ENCODE results near the gene C1orf50.

C1orf50 gene

GRCh38 chr1:42740851-42741580 lies 26.0 kb upstream of the C1orf50 start:
- Histone ChIP-seq H3K4me1 (ENCODE audit: low read length) (peaks cover 7% of the 10 kb centered on the region), H3K4me3 (ENCODE audit: low read length) (no peak overlapping the region), H3K36me3 (replicated peaks; ENCODE audit: low read depth, low read length) (peaks cover under 1% of the 10 kb centered on the region), H3K4me2 (ENCODE audit: low read length) (no peak overlapping the region), H3K27me3 (ENCODE audit: low read depth, low read length) (no peaks in the 10 kb centered on the region), H3K79me2 (ENCODE audit: low read length) (no peaks in the 10 kb centered on the region), H3K27ac (ENCODE audit: low read length) (no peak overlapping the region), H3K9me3 (ENCODE audit: insufficient read depth, low read length) (no peaks in the 10 kb centered on the region), H4K20me1 (ENCODE audit: insufficient read depth, low read length) (no peaks in the 10 kb centered on the region), H2AFZ (ENCODE audit: low read depth, low read length) (no peak overlapping the region), H3K9ac (ENCODE audit: low read length) (no peak overlapping the region)
- no peak for TF ChIP-seq CTCF (IDR thresholded peaks at IDR 0.05; ENCODE audit: low read depth, low read length)
- no peak for TF ChIP-seq EZH2phosphoT487 (IDR thresholded peaks at IDR 0.05; ENCODE audit: low read depth)

GRCh38 chr1:42741706-42742105 lies 25.3 kb upstream of the C1orf50 start:
- no peaks in the 10 kb centered on the region for H3K27me3 ChIP-seq (ENCODE audit: low read depth, low read length)
- peaks cover 7% of the 10 kb centered on the region for H3K4me1 ChIP-seq (ENCODE audit: low read length)
- H3K4me2 ChIP-seq (ENCODE audit: low read length): no peak overlapping the region
- H3K79me2 ChIP-seq (ENCODE audit: low read length): no peaks in the 10 kb centered on the region
- no peaks in the 10 kb centered on the region for H4K20me1 ChIP-seq (ENCODE audit: insufficient read depth, low read length)
- H3K36me3 ChIP-seq (replicated peaks; ENCODE audit: low read depth, low read length): peaks cover 3% of the 10 kb centered on the region
- no peak overlapping the region for H2AFZ ChIP-seq (ENCODE audit: low read depth, low read length)
- no peak for TF ChIP-seq CTCF (IDR thresholded peaks at IDR 0.05; ENCODE audit: low read depth, low read length)
- no peak for TF ChIP-seq EZH2phosphoT487 (IDR thresholded peaks at IDR 0.05; ENCODE audit: low read depth)
- H3K4me3 ChIP-seq (ENCODE audit: low read length): no peak overlapping the region
- no peaks in the 10 kb centered on the region for H3K9me3 ChIP-seq (ENCODE audit: insufficient read depth, low read length)
- no peak overlapping the region for H3K27ac ChIP-seq (ENCODE audit: low read length)
- no peak overlapping the region for H3K9ac ChIP-seq (ENCODE audit: low read length)

- Histone ChIP-seq H3K4me1 (ENCODE audit: low read length) (peaks cover 4% of the 10 kb centered on the region), H3K9ac (ENCODE audit: low read length) (no peak overlapping the region), H3K79me2 (ENCODE audit: low read length) (no peaks in the 10 kb centered on the region), H3K27ac (ENCODE audit: low read length) (no peak overlapping the region), H4K20me1 (ENCODE audit: insufficient read depth, low read length) (no peaks in the 10 kb centered on the region), H3K4me2 (ENCODE audit: low read length) (no peak overlapping the region), H3K27me3 (ENCODE audit: low read depth, low read length) (no peaks in the 10 kb centered on the region), H2AFZ (ENCODE audit: low read depth, low read length) (no peak overlapping the region), H3K36me3 (replicated peaks; ENCODE audit: low read depth, low read length) (peaks cover 3% of the 10 kb centered on the region), H3K9me3 (ENCODE audit: insufficient read depth, low read length) (no peaks in the 10 kb centered on the region), H3K4me3 (ENCODE audit: low read length) (no peak overlapping the region)
- TF ChIP-seq CTCF (IDR thresholded peaks at IDR 0.05; ENCODE audit: low read depth, low read length) (no peak), EZH2phosphoT487 (IDR thresholded peaks at IDR 0.05; ENCODE audit: low read depth) (no peak)
Measured at GRCh38 chr1:42742141-42742540, 24.9 kb upstream of the C1orf50 start.

- no peak overlapping the region for H3K27ac ChIP-seq (ENCODE audit: low read length)
- no peaks in the 10 kb centered on the region for H3K4me1 ChIP-seq (ENCODE audit: low read length)
- H3K4me2 ChIP-seq (ENCODE audit: low read length): no peak overlapping the region
- TF ChIP-seq CTCF (IDR thresholded peaks at IDR 0.05; ENCODE audit: low read depth, low read length): no peak
- TF ChIP-seq EZH2phosphoT487 (IDR thresholded peaks at IDR 0.05; ENCODE audit: low read depth): no peak
- no peaks in the 10 kb centered on the region for H4K20me1 ChIP-seq (ENCODE audit: insufficient read depth, low read length)
- no peak overlapping the region for H2AFZ ChIP-seq (ENCODE audit: low read depth, low read length)
- H3K4me3 ChIP-seq (ENCODE audit: low read length): no peak overlapping the region
- H3K27me3 ChIP-seq (ENCODE audit: low read depth, low read length): no peaks in the 10 kb centered on the region
- no peak overlapping the region for H3K9ac ChIP-seq (ENCODE audit: low read length)
- H3K79me2 ChIP-seq (ENCODE audit: low read length): no peaks in the 10 kb centered on the region
- no peaks in the 10 kb centered on the region for H3K9me3 ChIP-seq (ENCODE audit: insufficient read depth, low read length)
- peaks cover 3% of the 10 kb centered on the region for H3K36me3 ChIP-seq (replicated peaks; ENCODE audit: low read depth, low read length)
Measured at GRCh38 chr1:42742617-42743316, 24.3 kb upstream of the C1orf50 start.

Data from OCI-LY3 (cell line).